OCI-M2 (cell line): ENCODE measurements around the gene AKAIN1.

Experiments
- DNase-seq: peaks from one replicate; lab custom pipeline; 2025; ENCODE audit not compliant: unreplicated experiment; lab: John Stamatoyannopoulos, UW

The AKAIN1 gene

GRCh38 chr18:5197032-5197434 is at the start of gene AKAIN1:
TSS of gene AKAIN1 (minus strand) at chr18:5197257. CDS start at chr18:5197053, 204 bp downstream.
- no peak for DNase-seq

GRCh38 chr18:5244941-5245340 is 47.9 kb upstream of the AKAIN1 start:
- DNase-seq = no peak

- no peak for DNase-seq
Measured at GRCh38 chr18:5239447-5239846, 42.4 kb upstream of the AKAIN1 start.

GRCh38 chr18:5238371-5238976 is 41.4 kb upstream of the AKAIN1 start:
- no peak for DNase-seq

GRCh38 chr18:5237723-5238370 is 40.8 kb upstream of the AKAIN1 start:
- DNase-seq = no peak

GRCh38 chr18:5237083-5237722 is 40.1 kb upstream of the AKAIN1 start:
- no peak for DNase-seq

- DNase-seq = no peak
Measured at GRCh38 chr18:5214583-5215351, 17.7 kb upstream of the AKAIN1 start.

- DNase-seq = no peak
Measured at GRCh38 chr18:5207471-5208150, 10.6 kb upstream of the AKAIN1 start.

- DNase-seq = no peak
Measured at GRCh38 chr18:5198311-5198710, 1.3 kb upstream of the AKAIN1 start.

GRCh38 chr18:5197461-5197860 is 404 bp upstream of the AKAIN1 start:
- no peak for DNase-seq

GRCh38 chr18:5196253-5197031 is 615 bp downstream of the AKAIN1 start:
- no peak for DNase-seq

- DNase-seq = no peak
Measured at GRCh38 chr18:5195656-5196055, 1.4 kb downstream of the AKAIN1 start.

GRCh38 chr18:5180254-5180653 is 16.8 kb downstream of the AKAIN1 start:
- no peak for DNase-seq

GRCh38 chr18:5178519-5178918 is 18.5 kb downstream of the AKAIN1 start:
- DNase-seq = no peak

- no peak for DNase-seq
Measured at GRCh38 chr18:5175378-5175777, 21.7 kb downstream of the AKAIN1 start.

- no peak for DNase-seq
Measured at GRCh38 chr18:5173646-5174045, 23.4 kb downstream of the AKAIN1 start.

- no peak for DNase-seq
Measured at GRCh38 chr18:5173236-5173635, 23.8 kb downstream of the AKAIN1 start.

- no peak for DNase-seq
Measured at GRCh38 chr18:5167831-5168230, 29.2 kb downstream of the AKAIN1 start.

- no peak for DNase-seq
Measured at GRCh38 chr18:5166606-5167280, 30.3 kb downstream of the AKAIN1 start.

- no peak for DNase-seq
Measured at GRCh38 chr18:5164903-5165302, 32.2 kb downstream of the AKAIN1 start.
